HG02763 (cell line): Measurements from ENCODE around the gene EFNA4.
A peak's percentile ranks its signal among the peaks of the same experiment; 100 is the strongest.

Experiments
- ATAC-seq: cut with Tn5 transposase; IDR thresholded peaks from one replicate; pipeline ENCODE4 v1.9.1; 2021; ENCODE audit warnings: mild to moderate bottlenecking, moderate library complexity; ENCODE audit not compliant: unreplicated experiment

EFNA4 gene

DNA sequence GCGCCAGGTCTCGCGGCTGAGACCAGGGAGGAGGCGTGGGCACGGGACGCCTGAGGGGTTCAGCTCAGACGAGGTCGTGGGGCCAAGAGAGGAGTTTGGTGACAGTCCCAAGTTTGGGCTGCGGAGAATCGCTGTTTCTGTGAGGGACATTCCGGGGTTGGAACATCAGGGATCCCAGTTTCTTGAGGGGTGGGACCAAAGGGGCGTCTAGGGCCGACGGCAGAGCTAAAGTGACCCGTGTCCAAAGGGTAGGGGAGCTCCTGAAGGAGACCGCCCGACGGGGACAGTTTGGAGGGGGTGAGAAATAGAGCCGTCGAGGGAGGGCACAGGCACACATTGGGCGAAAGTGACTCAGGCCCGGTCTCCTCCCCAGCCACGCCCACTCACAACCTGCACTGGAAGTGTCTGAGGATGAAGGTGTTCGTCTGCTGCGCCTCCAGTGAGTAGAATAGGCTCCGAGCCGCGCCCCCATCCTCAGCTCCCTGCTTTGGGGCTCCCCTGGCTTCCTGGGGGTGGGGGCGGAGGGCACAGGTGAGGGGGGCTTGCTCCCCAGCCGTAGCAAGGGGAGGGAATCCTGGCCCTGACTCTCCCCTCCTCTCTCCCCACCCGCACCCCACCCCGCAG is 22.1 kb downstream of the EFNA4 start:
- ATAC-seq: no peak

DNA sequence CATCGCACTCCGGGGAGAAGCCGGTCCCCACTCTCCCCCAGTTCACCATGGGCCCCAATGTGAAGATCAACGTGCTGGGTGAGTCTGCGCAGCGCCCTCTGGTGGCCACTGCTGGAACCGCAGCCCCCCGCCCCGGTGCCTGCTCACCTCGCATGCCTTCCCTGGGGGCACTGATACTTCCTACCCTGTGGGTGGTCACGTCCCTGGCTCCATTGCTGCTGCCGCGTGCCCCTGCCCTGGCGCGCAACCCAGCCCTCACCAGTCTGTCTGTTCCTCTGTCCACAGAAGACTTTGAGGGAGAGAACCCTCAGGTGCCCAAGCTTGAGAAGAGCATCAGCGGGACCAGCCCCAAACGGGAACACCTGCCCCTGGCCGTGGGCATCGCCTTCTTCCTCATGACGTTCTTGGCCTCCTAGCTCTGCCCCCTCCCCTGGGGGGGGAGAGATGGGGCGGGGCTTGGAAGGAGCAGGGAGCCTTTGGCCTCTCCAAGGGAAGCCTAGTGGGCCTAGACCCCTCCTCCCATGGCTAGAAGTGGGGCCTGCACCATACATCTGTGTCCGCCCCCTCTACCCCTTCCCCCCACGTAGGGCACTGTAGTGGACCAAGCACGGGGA is 22.7 kb downstream of the EFNA4 start:
- ATAC-seq: no peak

DNA sequence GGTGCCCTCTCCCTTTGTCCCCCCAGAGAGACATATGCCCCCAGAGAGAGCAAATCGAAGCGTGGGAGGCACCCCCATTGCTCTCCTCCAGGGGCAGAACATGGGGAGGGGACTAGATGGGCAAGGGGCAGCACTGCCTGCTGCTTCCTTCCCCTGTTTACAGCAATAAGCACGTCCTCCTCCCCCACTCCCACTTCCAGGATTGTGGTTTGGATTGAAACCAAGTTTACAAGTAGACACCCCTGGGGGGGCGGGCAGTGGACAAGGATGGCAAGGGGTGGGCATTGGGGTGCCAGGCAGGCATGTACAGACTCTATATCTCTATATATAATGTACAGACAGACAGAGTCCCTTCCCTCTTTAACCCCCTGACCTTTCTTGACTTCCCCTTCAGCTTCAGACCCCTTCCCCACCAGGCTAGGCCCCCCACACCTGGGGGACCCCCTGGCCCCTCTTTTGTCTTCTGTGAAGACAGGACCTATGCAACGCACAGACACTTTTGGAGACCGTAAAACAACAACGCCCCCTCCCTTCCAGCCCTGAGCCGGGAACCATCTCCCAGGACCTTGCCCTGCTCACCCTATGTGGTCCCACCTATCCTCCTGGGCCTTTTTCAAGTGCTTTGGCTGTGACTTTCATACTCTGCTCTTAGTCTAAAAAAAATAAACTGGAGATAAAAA is 23.5 kb downstream of the EFNA4 start:
- ATAC-seq: no peak

DNA sequence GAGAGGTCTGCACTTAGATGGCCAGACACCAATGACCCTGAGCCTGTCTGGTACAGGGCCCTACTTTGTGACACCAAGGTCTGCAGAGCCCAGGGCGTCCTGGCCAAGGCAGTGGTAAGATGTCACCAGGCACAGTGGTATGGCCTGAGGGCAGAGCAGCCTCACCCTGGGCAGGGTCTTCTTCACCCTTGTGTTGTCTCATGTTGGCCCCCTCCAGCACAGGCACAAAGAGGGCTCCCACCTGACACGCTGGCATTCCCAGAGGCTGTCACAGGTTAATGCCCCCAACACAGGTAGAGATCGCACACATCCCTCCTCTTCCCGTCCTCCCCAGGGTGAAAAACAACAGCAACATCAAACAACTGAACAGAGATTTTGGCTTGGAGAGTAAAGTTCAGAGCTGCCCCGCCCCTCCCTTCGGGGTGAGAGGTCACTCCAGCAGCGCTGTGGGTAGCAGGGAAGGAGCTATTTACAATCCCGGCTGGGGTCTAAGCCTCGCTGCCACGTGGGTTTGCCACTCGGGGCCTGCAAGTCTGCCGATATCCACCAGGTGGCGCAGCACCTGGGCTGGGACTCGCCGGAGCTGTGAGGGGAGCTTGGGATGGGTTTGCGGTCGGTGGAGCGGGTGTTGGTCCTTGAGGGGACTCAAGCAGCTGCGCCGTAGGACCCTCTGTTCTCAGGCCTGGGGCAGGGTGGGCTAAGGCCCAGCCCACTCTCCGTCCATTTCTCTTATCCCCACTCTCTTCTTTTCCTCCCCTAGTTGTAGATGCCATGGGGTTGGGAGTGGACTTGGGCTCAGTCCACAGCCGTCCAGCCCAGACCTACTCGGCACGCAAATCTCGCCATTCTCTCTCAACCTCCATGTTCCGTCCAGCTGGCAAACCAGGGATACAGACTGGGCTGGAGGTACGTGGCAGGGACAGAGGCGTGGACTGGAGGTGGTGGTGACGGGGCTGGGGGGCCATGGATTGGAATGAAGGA is 27.8 kb downstream of the EFNA4 start:
- ATAC-seq: peak; percentile 48

DNA sequence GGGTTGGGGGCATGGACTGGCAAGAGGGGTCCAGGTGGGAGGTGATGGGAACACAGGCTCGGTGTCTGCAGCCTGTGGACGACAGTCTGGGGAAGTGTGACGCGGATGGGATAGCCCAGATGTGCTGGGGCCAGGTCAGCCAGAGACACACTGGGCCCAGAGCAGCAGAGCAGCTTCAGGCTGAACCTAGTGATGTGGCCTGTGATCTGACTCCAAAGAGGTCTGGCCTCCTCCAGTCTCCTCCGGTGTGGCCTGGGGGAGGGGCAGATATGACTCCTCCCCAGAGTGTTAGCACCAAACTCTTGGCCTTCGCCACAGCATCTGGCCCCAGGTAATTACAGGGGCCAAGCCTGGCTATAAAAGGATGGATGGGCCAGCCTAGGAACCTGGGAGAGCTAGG is 28.6 kb downstream of the EFNA4 start:
- ATAC-seq: no peak

DNA sequence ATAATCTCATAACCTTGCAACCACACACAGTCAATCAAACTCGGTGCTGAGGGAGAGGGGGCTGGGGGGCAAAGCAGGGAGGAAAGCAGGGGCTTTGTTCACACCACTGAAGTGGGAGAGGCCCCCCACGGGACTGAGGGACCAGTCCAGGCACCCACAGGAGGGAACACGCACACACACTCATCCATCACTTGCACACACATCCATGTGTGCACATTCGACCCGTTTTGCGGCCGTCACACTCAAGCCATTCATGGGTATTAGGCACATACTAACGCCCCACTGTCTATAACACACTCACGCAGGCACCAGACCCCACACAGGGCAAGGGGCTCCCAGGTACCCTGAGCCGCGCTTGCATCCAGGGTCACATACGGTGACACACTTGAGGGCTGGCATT is 29.1 kb downstream of the EFNA4 start:
- ATAC-seq: no peak

DNA sequence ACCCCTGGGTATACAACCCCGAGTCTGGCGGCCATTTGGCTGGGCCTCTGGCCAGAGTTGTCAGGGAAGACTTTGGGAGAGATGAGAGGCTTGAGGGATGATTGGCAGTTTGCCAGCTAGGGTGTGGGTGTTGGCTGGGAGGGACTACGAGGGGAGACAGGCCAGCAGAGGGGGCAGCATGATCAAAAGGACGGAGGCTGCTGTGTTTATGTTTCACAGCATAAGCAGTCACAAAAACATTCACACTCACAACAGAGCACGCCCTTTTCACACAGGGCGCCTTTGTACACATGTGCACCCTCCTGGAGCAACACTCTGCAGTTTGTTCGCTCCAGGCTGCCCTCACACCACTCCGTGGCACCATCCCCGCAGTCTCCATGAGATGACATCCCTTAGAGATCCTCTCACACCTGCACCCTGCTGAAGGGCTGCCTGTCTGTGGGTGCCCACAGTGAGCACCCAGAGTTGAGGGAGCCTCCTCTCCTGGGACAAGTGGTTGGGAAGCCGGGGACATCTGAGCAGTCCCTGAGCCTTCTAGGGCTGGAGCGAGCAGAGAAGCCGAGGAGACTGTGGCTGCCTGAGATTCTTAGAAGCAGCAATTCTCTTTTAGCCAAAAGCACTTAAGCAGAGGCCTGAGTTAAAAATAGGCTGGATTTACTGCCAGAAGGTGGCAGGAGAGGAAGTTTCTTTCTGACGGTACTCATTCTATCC is 30.5 kb downstream of the EFNA4 start:
- ATAC-seq: no peak

DNA sequence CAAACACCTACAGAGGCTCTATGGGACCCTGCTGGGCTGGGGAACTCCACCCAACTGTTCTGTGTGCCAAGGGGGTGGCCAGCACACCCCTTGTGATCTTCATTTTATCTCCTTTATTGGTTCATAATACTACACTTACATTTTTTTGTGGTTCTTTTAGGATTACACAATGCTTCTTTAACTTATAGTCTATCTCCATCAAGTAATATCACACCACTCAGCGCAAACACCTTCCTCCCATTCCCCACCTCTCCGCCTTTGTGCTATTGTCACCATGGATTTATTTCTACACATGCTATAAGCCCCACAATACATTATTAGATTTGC is 31.0 kb downstream of the EFNA4 start:
- ATAC-seq: no peak

DNA sequence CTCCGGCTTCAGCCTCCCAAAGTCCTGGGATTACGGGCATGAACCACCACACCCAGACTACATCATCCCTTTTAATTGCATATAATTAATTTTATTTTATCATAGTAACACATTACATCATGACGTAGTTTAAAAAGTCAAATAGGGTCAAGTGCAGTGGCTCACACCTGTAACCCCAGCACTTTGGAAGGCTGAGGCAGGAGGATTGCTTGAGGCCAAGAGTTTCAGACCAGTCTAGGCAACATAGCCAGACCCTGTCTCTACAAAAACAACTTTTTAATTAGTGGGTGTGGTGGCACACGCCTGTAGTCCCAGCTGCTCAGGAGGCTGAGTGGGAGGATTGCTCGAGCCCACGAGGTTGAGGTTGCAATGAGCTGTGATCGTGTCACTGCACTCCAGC is 35.8 kb downstream of the EFNA4 start:
- ATAC-seq: no peak

DNA sequence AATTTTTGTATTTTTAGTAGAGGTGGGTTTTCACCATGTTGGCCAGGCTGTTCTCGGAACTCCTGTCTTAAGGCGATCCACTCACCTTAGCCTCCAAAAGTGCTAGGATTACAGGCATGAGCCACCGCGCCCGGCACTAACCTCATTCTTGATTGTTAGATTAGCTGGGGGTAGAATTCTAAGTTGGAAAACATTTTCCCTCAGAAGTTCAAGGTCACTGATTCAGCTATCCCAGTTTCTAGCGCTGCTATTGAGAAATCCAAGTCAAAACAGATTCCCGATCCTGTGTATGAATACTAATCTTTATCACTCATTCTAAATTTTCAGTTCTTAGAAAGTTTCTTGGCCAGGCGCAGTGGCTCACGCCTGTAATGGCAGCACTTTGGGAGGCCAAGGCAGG is 39.8 kb downstream of the EFNA4 start:
- no peak for ATAC-seq

DNA sequence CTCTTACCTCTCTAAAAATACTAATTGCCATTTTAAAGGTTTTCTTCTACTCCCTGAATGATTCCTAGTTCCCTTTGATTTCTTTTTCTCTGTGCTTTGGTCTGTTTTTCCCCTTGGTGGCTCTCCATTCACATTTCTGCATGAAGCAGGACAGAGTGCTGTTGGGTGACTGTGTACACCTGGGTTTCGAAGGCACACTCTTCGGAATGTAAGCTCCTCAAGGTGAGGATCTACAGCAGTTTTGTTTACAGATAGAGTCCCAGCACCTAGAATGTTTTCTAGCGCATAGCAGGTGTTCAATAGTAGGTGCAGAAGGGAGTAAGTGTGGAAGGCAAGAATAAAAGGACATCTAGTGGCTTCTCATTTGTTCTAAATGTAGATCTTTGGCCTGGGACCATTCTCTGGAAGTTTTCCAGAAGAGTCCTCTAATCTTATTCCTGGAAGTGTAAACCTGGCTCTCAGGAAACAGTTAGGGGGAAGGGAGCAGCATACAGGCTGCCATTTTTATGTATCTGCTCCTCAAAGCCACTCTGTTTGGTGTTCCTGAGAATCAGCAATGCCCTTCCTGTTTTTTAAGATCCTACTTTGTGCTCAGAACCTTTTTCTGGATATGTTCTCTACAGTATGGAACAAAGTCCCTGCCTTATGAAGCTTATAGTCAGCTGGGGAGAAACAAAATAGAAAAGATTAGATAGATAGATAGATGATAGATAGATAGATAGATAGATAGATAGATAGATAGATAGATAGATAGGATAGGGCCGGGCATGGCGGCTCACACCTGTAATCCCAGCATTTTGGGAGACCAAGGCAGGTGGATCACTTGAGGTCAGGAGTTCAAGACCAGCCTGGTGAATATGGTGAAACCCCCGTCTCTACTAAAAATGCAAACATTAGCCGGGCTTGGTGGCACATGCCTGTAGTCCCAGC is 41.3 kb downstream of the EFNA4 start:
- no peak for ATAC-seq

DNA sequence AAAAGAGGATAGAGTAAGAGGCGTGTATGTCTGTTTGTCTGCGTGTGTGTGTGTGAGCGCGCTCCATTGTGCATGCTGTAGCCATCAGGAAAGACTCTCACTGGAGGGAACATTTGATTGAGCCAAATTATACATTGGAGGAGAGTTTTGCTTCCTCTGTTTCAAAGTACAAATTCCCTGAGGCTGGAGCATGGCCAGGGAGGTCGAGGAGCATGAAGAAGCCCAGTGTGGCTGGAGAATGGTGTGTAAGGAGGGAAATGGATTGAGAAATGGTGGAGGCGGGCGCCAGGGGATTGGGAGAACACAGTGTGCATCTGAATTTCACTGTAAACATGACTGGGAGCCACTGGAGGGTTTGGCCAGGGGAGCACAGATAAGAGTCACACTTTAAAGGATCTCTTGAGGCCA is 42.1 kb downstream of the EFNA4 start:
- no peak for ATAC-seq

DNA sequence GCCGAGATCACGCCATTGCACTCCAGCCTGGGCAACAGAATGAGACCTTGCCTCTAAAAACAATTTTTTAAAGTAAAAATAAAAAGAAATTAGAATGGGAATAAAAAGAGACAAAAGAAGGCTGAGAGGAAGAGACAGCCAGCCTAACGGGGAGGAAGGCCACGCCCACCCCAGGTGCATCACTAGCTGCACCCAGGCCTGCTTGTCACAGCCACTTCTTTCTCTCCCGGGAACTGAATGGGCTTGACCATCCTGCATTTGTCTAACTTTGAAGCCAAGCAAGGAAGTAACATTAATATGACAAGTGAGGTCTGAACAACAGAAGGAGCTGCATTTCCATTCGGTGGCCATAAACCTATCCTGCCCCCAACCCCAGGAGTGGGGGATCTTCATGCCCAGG is 43.3 kb downstream of the EFNA4 start:
- ATAC-seq: no peak

DNA sequence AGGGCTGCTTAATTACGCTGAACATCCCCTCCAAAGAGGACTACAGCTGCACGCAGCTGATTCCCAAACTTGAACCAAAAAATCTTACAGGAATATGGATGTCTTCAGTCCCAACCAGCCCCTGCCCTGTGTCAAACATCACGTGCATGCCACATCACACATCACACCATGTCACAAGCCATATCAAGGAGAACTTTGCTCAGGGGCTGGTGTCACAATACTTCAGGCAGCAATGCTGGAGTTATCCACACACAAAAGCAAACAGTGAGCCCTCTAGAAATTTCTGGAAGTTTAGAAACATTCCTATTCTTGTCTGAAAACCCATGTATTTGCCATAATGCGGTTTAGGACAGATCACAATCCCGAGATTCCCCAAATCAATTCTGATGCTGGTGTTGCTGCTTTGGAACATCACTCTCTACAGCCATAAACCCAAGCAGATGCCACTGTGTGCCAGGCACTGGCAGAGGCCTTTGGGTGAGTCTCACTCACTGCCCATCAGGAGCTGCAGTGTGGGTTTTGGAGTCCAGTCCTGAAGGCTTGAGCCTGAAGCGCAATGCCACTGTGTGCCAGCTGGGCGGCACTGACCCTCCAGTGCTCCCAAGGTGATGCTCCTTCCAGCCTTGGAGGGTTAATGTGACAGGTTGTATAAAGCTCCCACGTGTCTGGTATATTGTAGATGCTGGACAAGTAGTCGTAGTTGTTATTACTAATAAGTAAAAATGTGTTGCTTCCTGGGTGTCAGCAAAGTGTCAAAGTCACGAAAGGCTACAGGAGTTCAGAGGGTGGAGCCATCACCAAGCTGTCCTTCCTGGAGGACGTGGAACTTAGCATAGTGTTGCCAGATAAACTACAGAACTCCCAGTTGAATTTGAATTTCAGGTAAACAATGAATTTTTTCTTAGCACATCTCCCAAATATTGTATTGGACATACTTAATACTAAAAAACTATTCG is 44.0 kb downstream of the EFNA4 start:
- ATAC-seq: no peak

DNA sequence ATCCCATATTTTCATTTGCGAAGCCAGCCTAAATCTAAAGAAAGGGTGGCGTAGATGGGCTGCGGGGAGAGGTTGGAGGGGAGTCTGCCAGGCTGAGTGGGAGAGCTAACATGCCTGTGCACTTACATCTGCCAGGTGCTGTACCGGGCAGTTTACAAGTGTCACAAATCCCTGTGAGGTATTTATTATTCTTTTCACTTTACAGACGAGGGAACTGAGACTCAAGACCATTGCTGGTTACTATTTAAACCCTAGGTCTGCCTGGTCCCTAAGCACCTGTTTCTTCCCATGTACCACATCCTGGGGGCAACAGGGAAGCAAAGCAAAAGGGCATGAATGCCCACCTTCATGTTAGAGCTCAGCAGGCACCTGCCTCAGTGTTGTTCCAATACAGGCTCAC is 44.8 kb downstream of the EFNA4 start:
- no peak for ATAC-seq

DNA sequence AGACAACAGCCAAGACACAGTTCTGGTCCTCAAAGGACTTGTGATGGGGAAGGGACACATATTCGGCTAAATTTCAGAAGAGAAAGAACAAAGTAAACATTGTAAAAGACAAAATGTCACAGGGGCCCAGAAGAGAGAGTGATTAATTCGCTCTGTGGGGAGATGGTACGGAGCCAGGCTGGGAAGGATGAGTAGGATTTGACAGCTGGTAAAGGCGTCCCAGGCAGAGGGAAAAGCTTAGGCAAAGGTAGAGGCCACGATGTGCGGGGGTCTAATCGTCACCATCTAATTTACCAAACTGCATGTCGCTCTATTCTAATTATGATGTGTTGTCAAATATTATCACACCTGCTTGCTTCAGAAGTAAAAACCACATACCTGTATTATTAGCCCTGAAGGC is 46.8 kb downstream of the EFNA4 start:
- ATAC-seq: no peak

DNA sequence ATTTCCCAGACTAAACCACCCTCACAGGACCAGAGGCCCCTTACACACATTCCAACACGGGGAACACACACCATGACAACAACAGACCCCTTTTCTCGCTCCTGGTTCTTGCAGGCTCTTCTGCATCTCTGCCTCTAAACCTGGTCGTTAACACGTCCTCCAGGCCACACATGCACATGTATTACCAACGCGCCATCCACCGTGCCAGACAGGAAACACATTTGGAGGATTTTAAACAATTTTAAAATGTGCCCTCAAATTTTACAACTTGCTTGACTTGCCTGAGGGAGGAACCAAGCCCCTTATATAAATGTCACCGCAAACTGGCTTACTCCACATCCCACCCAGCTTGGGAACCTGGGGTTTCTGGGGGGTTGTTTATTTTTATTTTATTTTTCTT is 47.3 kb downstream of the EFNA4 start:
- no peak for ATAC-seq

DNA sequence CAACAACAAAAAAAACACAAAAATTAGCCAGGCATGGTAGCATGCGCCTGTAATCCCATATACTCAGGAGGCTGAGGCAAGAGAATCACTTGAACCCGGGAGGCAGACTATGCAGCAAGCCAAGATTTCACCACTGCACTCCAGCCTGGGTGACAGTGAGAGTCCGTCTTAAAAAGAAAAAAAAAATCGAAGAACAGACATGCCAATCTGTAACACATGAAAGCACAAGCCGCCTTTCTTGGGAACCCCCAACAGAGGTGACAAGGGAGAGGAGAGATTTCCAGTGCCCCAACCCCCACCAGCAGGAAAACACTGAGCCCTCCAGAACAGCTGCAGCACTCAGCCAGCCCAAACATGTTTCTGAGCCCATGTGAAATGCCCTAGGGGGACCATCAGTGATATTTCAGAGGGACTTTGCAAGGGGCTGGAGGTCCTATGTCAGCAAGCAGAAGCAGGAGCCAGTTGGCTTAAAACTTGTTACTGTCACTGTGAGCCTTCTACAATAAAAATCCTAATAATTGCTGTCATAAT is 50.0 kb downstream of the EFNA4 start:
- ATAC-seq: no peak
